Measurements from ENCODE around the gene SVIL.

- no peak for TF ChIP-seq POLR2A (IDR thresholded peaks at IDR 0.05)
- TF ChIP-seq CTCF (IDR thresholded peaks at IDR 0.05) = no peak
Observed at GRCh38 chr10:29563420-29564035, 71.2 kb downstream of the SVIL start.
